Body of pancreas (tissue), 4 donors: ENCODE data around the gene TCEA2.
A peak's percentile ranks its signal among the peaks of the same experiment; 100 is the strongest.

Experiments
- POLR2A ChIP-seq, 3 donors: fragments of 450-650 bp; IDR thresholded peaks; one replicate each; pipeline ENCODE4 v1.6.1; 2016; ENCODE audit warnings: antibody characterized with exemption in 3 of 3, mild to moderate bottlenecking in 2 of 3
- TF ChIP-seq, protein P1 (sequence below), 7 experiments: fragments of 450-650 bp in 4 of 7; fragments of 200-600 bp in 3 of 7; sonication (generic) in 3 of 7; IDR thresholded peaks; one replicate each; pipeline ENCODE4 v1.5.1; 2016 to 2019; ENCODE audit warnings: antibody characterized with exemption in 7 of 7

GRCh38 chr20:64079273-64080012 lies 16.4 kb downstream of the TCEA2 start, which contains the start of gene RGS19:
- TF ChIP-seq, protein P1, sequence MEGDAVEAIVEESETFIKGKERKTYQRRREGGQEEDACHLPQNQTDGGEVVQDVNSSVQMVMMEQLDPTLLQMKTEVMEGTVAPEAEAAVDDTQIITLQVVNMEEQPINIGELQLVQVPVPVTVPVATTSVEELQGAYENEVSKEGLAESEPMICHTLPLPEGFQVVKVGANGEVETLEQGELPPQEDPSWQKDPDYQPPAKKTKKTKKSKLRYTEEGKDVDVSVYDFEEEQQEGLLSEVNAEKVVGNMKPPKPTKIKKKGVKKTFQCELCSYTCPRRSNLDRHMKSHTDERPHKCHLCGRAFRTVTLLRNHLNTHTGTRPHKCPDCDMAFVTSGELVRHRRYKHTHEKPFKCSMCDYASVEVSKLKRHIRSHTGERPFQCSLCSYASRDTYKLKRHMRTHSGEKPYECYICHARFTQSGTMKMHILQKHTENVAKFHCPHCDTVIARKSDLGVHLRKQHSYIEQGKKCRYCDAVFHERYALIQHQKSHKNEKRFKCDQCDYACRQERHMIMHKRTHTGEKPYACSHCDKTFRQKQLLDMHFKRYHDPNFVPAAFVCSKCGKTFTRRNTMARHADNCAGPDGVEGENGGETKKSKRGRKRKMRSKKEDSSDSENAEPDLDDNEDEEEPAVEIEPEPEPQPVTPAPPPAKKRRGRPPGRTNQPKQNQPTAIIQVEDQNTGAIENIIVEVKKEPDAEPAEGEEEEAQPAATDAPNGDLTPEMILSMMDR (IDR thresholded peaks at IDR 0.05) = no peak
- TF ChIP-seq POLR2A (IDR thresholded peaks at IDR 0.05) = peak in 1 of 3 donors; percentile 19
